Stomach (tissue), 9 donors: ENCODE results near the gene NARF. TPM values are rescaled to one million over a fixed set of nuclear protein-coding genes. Genes with fewer than 3 reads are reported as not detected.

ENCODE experiments used
- DNase-seq, 2 donors: peaks; one replicate each; pipeline versions ENCODE4 v3.0.0 to v3.0.0-alpha.2; 2013 to 2019
- H3K27ac ChIP-seq, 5 donors: fragments of 200-600 bp in 4 of 5; sonication (generic) in 4 of 5; one replicate each; pipeline ENCODE4 v1.5.1; 2013 to 2019; ENCODE audit warnings: mild to moderate bottlenecking in 1 of 5, moderate library complexity in 1 of 5
- H3K27me3 ChIP-seq, 3 donors: fragments of 200-600 bp; sonication (generic); one replicate each; pipeline ENCODE4 v1.5.1; 2017 to 2019; ENCODE audit warnings: mixed run types in 1 of 3
- H3K36me3 ChIP-seq, 4 donors: fragments of 200-600 bp; sonication (generic); 1 replicate in 3 of 4; 2 replicates in 1 of 4; pipeline ENCODE4 v1.5.1; 2016 to 2019
- H3K4me1 ChIP-seq, 4 donors: fragments of 200-600 bp; sonication (generic); one replicate each; pipeline ENCODE4 v1.5.1; 2016 to 2019
- H3K4me3 ChIP-seq, 4 donors: fragments of 200-600 bp; sonication (generic) in 3 of 4; one replicate each; pipeline ENCODE4 v1.5.1; 2016 to 2019; ENCODE audit warnings: mild to moderate bottlenecking in 1 of 4
- H3K9me3 ChIP-seq, 4 donors: fragments of 200-600 bp; sonication (generic); one replicate each; pipeline ENCODE4 v1.5.1; 2016 to 2019
- EP300 ChIP-seq: sonication (generic); formaldehyde crosslinking; IDR thresholded peaks from one replicate; pipeline ENCODE4 v1.6.1; 2017; ENCODE audit warnings: antibody characterized with exemption
- POLR2A ChIP-seq, 4 donors: fragments of 450-650 bp; IDR thresholded peaks; one replicate each; pipeline ENCODE4 v1.6.1; 2016; ENCODE audit warnings: antibody characterized with exemption in 4 of 4, control low read depth in 2 of 4, mild to moderate bottlenecking in 1 of 4, moderate library complexity in 1 of 4
- POLR2AphosphoS5 ChIP-seq, 3 donors: sonication (generic); formaldehyde crosslinking; IDR thresholded peaks; one replicate each; pipeline ENCODE4 v1.6.1; 2016; ENCODE audit warnings: antibody characterized with exemption in 3 of 3
- WGBS, 5 donors: extraction: QIAGEN DNeasy Blood & Tissue Kit in 3 of 5; methylation state at CpG; one replicate each; pipeline versions ENCODE4 v1.1.5 to v1.1.7; 2013 to 2018; 5-methylcytosine and 5-hydroxymethylcytosine counted together
- intact Hi-C: fragments of 100-400 bp; cut with DNase I; formaldehyde crosslinking; loops from one replicate; pipeline ENCODE4 v1.15.1; 2023; ENCODE audit warnings: low total_unique reads
- polyA plus RNA-seq, 3 donors: library from polyadenylated mRNA; stranded (reverse); fragments of 200-250 nt; gene quantifications; one replicate each; pipeline ENCODE4 v1.2.3, GENCODE V29; 2013
- total RNA-seq, 5 donors: library from RNA; depleted of rRNA; stranded (reverse); fragments of >200 nt; gene quantifications; one replicate each; pipeline versions ENCODE4 v1.1.0 to v1.2.3, GENCODE V29; 2014 to 2016
- TF ChIP-seq, protein P1 (sequence below), 7 experiments: fragments of 450-650 bp in 4 of 7; fragments of 200-600 bp in 3 of 7; sonication (generic) in 3 of 7; IDR thresholded peaks; one replicate each; pipeline ENCODE4 v1.5.1; 2016 to 2019; ENCODE audit warnings: antibody characterized with exemption in 7 of 7, control low read depth in 2 of 7, mild to moderate bottlenecking in 1 of 7
- donor health status: healthy with polysubstance abuse.
- donor health status: Bipolar disorder and iron deficiency.
- donor health status: healthy.

Gene NARF
- total and polyA plus RNA-seq, 8 donors: 29.4 to 83.9 (median 57.4) TPM

DNA sequence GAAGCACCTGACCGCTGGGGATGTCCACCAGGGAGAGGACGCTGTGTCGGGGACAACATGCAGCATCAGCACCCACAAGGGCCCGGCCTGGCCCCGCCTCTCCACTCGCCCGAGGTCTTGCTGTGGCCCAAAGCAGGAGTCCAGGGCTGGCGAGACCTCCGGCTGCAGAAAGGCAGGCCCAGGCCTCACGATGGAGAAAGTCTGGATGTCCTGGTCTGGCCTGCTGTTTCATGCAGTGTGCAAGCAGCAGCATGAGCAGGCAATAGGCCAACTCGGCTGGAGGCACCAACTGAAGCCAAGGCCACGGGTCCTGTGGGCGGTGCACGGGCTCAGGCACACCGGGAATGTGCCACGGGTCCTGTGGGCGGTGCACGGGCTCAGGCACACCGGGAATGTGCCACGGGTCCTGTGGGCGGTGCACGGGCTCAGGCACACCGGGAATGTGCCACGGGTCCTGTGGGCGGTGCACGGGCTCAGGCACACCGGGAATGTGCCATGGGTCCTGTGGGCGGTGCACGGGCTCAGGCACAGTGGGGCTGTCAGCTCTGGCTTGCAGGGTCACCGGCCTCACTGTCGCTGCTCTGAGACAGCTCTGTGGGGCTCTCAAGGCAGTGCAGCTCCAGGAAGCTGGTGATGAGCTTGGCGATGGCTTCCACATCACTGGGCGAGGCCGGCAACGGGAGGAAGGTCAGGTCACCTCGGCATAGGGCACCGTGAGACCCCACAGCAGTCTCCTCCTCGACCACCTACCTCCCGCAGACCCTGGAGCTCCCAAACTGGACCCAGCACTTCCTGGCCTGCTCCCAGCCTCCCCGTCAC lies 14.9 kb upstream of the NARF start:
- H3K36me3 ChIP-seq: peaks cover 12 to 74% (median 68%) of the 10 kb centered on the region in 4 donors
- intact Hi-C loops: no loop called here

DNA sequence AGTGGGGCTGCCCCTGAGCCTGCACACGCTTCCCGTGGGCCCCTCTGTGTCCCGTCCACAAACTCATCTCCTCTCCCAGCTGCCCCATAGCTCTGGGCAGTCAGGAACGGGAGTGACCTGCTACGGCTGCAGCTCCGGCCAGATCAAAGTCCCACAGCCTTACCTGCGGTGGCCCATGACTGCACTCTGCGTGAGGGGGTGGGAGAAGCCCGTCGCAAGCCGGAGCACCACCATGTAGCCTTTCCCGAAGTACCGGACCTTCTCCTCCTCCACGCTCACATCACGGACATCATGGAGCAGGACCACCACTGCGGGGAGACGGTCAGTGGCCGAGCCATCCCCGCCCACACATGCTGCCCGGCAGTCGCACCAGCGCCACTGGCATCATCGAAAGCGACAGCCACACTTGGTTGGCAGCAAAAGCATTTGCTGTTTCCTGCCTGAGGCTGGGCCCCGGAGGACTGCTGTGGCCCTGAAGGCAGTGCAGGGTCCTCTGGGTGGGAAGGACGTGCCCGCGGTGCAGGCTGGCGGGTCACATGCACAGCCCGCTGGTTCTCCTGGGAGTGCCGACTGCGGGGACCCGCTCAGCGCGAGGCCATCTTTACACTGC lies 14.2 kb upstream of the NARF start:
- WGBS, 5 donors: 89 to 92% (median 91%) methylated on average over 12 to 35 of the region's 35 CpGs
- peak overlapping the region in 2 of 5 donors; percentile 37 to 49 for H3K27ac ChIP-seq
- H3K4me1 ChIP-seq: peaks cover 17 to 62% (median 36%) of the 10 kb centered on the region in 4 donors
- no peaks in the 10 kb centered on the region for H3K9me3 ChIP-seq
- DNase-seq: no peak
- intact Hi-C loops: no loop called here
- H3K27me3 ChIP-seq: no peaks in the 10 kb centered on the region
- no peak overlapping the region for H3K4me3 ChIP-seq
- TF ChIP-seq EP300 (no peak), POLR2AphosphoS5 (IDR thresholded peaks at IDR 0.05) (no peak), POLR2A (IDR thresholded peaks at IDR 0.05) (no peak)
- TF ChIP-seq, protein P1, sequence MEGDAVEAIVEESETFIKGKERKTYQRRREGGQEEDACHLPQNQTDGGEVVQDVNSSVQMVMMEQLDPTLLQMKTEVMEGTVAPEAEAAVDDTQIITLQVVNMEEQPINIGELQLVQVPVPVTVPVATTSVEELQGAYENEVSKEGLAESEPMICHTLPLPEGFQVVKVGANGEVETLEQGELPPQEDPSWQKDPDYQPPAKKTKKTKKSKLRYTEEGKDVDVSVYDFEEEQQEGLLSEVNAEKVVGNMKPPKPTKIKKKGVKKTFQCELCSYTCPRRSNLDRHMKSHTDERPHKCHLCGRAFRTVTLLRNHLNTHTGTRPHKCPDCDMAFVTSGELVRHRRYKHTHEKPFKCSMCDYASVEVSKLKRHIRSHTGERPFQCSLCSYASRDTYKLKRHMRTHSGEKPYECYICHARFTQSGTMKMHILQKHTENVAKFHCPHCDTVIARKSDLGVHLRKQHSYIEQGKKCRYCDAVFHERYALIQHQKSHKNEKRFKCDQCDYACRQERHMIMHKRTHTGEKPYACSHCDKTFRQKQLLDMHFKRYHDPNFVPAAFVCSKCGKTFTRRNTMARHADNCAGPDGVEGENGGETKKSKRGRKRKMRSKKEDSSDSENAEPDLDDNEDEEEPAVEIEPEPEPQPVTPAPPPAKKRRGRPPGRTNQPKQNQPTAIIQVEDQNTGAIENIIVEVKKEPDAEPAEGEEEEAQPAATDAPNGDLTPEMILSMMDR (IDR thresholded peaks at IDR 0.05): no peak
- peaks cover 12 to 74% (median 64%) of the 10 kb centered on the region in 4 donors for H3K36me3 ChIP-seq

More for the DNA sequence above, 14.9 kb upstream of the NARF start:
- H3K4me1 ChIP-seq: peaks cover 12 to 55% (median 30%) of the 10 kb centered on the region in 4 donors
- no peak for TF ChIP-seq POLR2AphosphoS5 (IDR thresholded peaks at IDR 0.05)
- TF ChIP-seq, protein P1 (IDR thresholded peaks at IDR 0.05): no peak
- no peak for TF ChIP-seq EP300
- no peak for TF ChIP-seq POLR2A (IDR thresholded peaks at IDR 0.05)
- no peak overlapping the region for H3K4me3 ChIP-seq
- no peak for DNase-seq
- H3K27ac ChIP-seq: no peak overlapping the region
- H3K9me3 ChIP-seq: no peaks in the 10 kb centered on the region
- H3K27me3 ChIP-seq: no peaks in the 10 kb centered on the region
- WGBS, 5 donors: 72 to 84% (median 79%) methylated on average over 17 to 36 of the region's 40 CpGs

DNA sequence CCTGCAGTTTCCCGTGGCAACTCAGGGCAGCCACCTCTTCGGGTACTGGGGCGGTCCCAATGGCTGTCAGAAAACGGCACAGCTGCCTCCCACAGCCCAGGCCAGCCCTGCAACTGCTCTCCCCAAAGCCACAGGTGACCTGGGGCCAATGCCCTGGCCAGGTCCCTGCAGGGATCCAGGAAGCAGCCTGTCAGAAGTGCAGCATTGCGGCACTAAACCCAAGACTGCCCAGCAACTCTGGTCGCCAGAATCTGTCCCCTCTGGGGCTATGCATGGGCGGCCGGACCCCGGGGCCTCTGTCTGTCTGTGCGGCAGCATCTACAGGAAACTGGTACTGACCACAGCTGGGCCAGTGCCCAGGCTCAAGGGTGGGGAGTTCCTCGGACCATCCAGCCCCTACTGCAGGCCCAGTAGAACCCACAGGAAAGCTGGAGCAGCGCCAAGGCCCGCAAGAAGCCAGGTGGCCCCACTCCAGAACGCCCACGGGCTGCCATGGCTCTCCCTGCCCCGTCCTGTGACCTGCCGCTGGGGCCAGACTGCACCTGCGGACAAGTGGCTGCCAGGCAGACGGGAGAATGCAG lies 13.5 kb upstream of the NARF start:
- Histone ChIP-seq H3K4me1 (peaks cover 23 to 65% (median 41%) of the 10 kb centered on the region in 4 donors), H3K27ac (peak overlapping the region in 3 of 5 donors; percentile 37 to 53 (median 49)), H3K4me3 (peak overlapping the region in 1 of 4 donors; percentile 1), H3K27me3 (no peaks in the 10 kb centered on the region), H3K36me3 (peaks cover 12 to 69% (median 58%) of the 10 kb centered on the region in 4 donors), H3K9me3 (no peaks in the 10 kb centered on the region)
- DNase-seq: peak in 1 of 2 donors; percentile 62
- intact Hi-C loops: no loop called here
- WGBS, 5 donors: 45 to 60% (median 54%) methylated on average over 15 to 19 of the region's 19 CpGs
- TF ChIP-seq, protein P1 (IDR thresholded peaks at IDR 0.05): no peak
- no peak for TF ChIP-seq EP300
- no peak for TF ChIP-seq POLR2AphosphoS5 (IDR thresholded peaks at IDR 0.05)

DNA sequence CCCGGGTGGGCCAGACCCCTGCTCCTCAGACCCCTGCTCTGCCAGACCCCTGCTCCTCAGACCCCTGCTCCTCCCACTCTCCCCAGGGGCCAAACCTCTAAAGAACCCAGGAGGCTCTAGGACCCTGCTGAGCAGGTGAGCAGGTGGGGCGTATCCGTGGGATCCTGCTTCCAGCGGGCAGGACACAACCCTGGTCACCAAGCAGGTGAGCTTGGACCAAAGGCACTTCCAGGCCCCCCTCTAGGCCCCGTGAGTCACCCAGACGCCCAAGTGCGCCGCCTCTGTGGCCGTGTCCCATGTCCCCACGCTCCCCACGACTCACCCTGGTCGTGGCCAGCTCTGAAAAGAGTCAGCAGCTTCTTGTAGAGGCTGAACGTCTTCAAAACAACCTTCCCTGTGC lies 13.0 kb upstream of the NARF start:
- Histone ChIP-seq H3K9me3 (no peaks in the 10 kb centered on the region), H3K27me3 (no peaks in the 10 kb centered on the region), H3K4me1 (peaks cover 23 to 62% (median 41%) of the 10 kb centered on the region in 4 donors), H3K27ac (peak overlapping the region in 3 of 5 donors; percentile 37 to 53 (median 49)), H3K4me3 (peak overlapping the region in 1 of 4 donors; percentile 1), H3K36me3 (peaks cover 12 to 65% (median 54%) of the 10 kb centered on the region in 4 donors)
- intact Hi-C loops: no loop called here
- 64 to 80% (median 74%) methylated on average over 11 to 13 of the region's 13 CpGs for WGBS, 5 donors
- TF ChIP-seq POLR2A (IDR thresholded peaks at IDR 0.05): no peak
- no peak for TF ChIP-seq EP300
- TF ChIP-seq, protein P1 (IDR thresholded peaks at IDR 0.05): no peak
- no peak for TF ChIP-seq POLR2AphosphoS5 (IDR thresholded peaks at IDR 0.05)
- no peak for DNase-seq
